NCI-H1092 (cell line): ENCODE data around the gene RGS6.

Experiments
- DNase-seq: peaks from one replicate; lab custom pipeline; 2025; lab: John Stamatoyannopoulos, UW

Gene RGS6

GRCh38 chr14:72583316-72584272, 651.4 kb downstream of the RGS6 start:
- DNase-seq, result no peak

GRCh38 chr14:72588521-72588920, 656.3 kb downstream of the RGS6 start:
- DNase-seq, result no peak

- no peak for DNase-seq
Observed at GRCh38 chr14:72589652-72590051, 657.4 kb downstream of the RGS6 start.

- no peak for DNase-seq
Observed at GRCh38 chr14:72590577-72590976, 658.3 kb downstream of the RGS6 start.

- DNase-seq, result no peak
Observed at GRCh38 chr14:72591391-72591790, 659.2 kb downstream of the RGS6 start.

GRCh38 chr14:72594099-72594901, 662.1 kb downstream of the RGS6 start:
- no peak for DNase-seq

GRCh38 chr14:72595152-72595862, 663.1 kb downstream of the RGS6 start:
- no peak for DNase-seq

- DNase-seq, result no peak
Observed at GRCh38 chr14:72597252-72598233, 665.3 kb downstream of the RGS6 start.

GRCh38 chr14:72598306-72598705, 666.1 kb downstream of the RGS6 start:
- DNase-seq, result no peak

GRCh38 chr14:72599579-72600470, 667.6 kb downstream of the RGS6 start:
- no peak for DNase-seq

GRCh38 chr14:72600551-72601330, 668.5 kb downstream of the RGS6 start:
- DNase-seq, result no peak

- DNase-seq, result no peak
Observed at GRCh38 chr14:72603639-72604038, 671.4 kb downstream of the RGS6 start.

- no peak for DNase-seq
Observed at GRCh38 chr14:72604133-72604532, 671.9 kb downstream of the RGS6 start.

GRCh38 chr14:72605096-72605920, 673.1 kb downstream of the RGS6 start:
- DNase-seq, result no peak

- DNase-seq, result no peak
Observed at GRCh38 chr14:72605921-72606220, 673.6 kb downstream of the RGS6 start.

- no peak for DNase-seq
Observed at GRCh38 chr14:72606879-72607278, 674.6 kb downstream of the RGS6 start.

GRCh38 chr14:72607386-72608130, 675.3 kb downstream of the RGS6 start:
- DNase-seq, result no peak
